MCF 10A (cell line): ENCODE results near the gene GCSH. TPM values are rescaled to one million over a fixed set of nuclear protein-coding genes. Genes with fewer than 3 reads are reported as not detected.

Source experiments
- BruUV-seq: library from RNA; stranded (reverse); fragments of 400-500 nt; replicated peaks from 2 replicates; lab custom pipeline; 2021; lab: Mats Ljungman, UMichigan
- CTCF ChIA-PET: fragments of 300-600 bp; sonication (Branson Sonifier 250); formaldehyde crosslinking; extraction: SDS; loops from one replicate; lab custom pipeline; 2021; ENCODE audit warnings: antibody characterized with exemption, inconsistent platforms; lab: Yijun Ruan, JAX
- POLR2A ChIA-PET: fragments of 300-600, 350-650 bp; sonication (Branson Sonifier 250); formaldehyde crosslinking; extraction: SDS; loops from one replicate; lab custom pipeline; 2020; ENCODE audit warnings: antibody characterized with exemption, inconsistent platforms; lab: Yijun Ruan, JAX
- DNase-seq: peaks from one replicate; pipeline ENCODE4 v3.0.0-alpha.2; 2018; ENCODE audit not compliant: unreplicated experiment
- H3K27ac Mint-ChIP-seq: one replicate; pipeline ENCODE4 v1.8.0; 2022; ENCODE audit warnings: mild to moderate bottlenecking, low read depth, mixed read lengths; ENCODE audit not compliant: unreplicated experiment
- H3K27me3 Mint-ChIP-seq: one replicate; pipeline ENCODE4 v1.8.0; 2022; ENCODE audit warnings: mixed read lengths; ENCODE audit not compliant: insufficient read depth, unreplicated experiment
- H3K36me3 Mint-ChIP-seq: one replicate; pipeline ENCODE4 v1.8.0; 2022; ENCODE audit warnings: mild to moderate bottlenecking, moderate library complexity, mixed read lengths; ENCODE audit not compliant: insufficient read depth, unreplicated experiment
- H3K4me1 Mint-ChIP-seq: one replicate; pipeline ENCODE4 v1.8.0; 2022; ENCODE audit warnings: mixed read lengths; ENCODE audit not compliant: insufficient read depth, unreplicated experiment
- H3K4me3 Mint-ChIP-seq: one replicate; pipeline ENCODE4 v1.8.0; 2022; ENCODE audit warnings: mild to moderate bottlenecking, moderate library complexity, mixed read lengths; ENCODE audit not compliant: unreplicated experiment
- H3K9me3 Mint-ChIP-seq: one replicate; pipeline ENCODE4 v1.8.0; 2022; ENCODE audit warnings: mixed read lengths; ENCODE audit not compliant: unreplicated experiment
- CTCF ChIP-seq: fragments of 200-600 bp; IDR thresholded peaks from one replicate; pipeline ENCODE4 v1.8.0; 2022; ENCODE audit warnings: antibody characterized with exemption, mild to moderate bottlenecking; ENCODE audit not compliant: unreplicated experiment
- intact Hi-C: fragments of 100-400 bp; cut with micrococcal nuclease; formaldehyde crosslinking; loops from 2 replicates; pipeline ENCODE4 v1.14.1; 2022
- total RNA-seq: library from RNA; stranded (reverse); gene quantifications from 2 replicates; pipeline ENCODE4 v1.2.3, GENCODE V29; 2022

Gene GCSH
- total RNA-seq, 1 experiment from 2014 or later: 68.4 TPM

DNA sequence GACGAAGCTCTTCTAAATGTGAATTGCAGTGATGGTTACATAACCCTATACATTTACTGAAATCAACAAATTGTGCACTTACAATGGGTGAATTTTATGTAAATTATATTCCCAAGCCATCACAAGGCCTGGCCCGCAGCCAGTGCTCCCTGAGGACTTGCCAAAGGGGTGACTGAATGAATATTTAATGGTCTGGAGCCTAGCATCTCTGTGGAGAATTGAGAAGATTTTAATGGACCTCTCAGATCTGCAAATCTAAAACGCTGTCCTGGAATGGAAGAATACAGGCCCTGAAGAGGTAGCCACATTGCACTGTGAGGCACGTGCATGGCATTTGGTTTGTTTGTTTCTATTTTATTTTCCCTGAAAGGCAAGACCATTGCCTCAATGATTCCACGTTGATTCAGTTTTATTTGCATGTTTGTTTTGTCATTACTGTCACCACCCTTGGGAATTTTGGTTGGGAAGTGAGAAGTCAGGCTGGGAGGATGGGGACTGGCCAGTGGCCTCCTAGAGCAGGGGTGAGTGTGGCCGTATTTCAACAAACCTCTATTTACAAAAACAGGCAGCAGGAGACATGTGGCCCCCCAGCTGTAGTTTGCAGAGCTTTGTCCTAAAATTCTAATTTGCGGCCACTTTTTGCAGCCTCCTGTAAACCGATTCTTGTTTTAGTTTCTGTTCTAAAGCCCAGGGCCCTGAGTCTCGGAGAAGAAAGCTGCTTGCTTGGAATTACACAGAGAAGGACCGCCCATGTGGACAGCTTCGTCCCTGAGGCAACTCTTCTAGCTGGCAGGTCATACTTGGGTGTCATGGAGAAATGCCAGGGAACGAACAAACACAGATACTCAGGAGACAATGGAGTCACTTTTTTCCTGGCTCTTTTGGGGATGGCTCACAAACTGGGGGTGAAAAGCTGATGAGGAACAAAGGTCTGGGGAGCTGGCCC, 40.5 kb upstream of the GCSH start:
- no peak for DNase-seq
- no peaks in the 10 kb centered on the region for H3K9me3 Mint-ChIP-seq
- no peak overlapping the region for H3K4me3 Mint-ChIP-seq
- no peaks in the 10 kb centered on the region for H3K4me1 Mint-ChIP-seq
- no peaks in the 10 kb centered on the region for H3K36me3 Mint-ChIP-seq
- ChIA-PET CTCF (interaction anchor here (0.5 to 0.6 kb wide), 2 partner anchors 19 to 130 kb away, joined by 3 to 5 read pairs; partner anchors contain the start of gene CENPN), POLR2A (interaction anchor here (1.1 kb wide), 1 partner anchor 16 kb away, joined by 3 read pairs; no protein-coding TSS in a partner anchor)
- no TSS peak for BruUV-seq
- no peaks in the 10 kb centered on the region for H3K27me3 Mint-ChIP-seq
- intact Hi-C loops: no loop called here
- no peak for TF ChIP-seq CTCF
- no peak overlapping the region for H3K27ac Mint-ChIP-seq

DNA sequence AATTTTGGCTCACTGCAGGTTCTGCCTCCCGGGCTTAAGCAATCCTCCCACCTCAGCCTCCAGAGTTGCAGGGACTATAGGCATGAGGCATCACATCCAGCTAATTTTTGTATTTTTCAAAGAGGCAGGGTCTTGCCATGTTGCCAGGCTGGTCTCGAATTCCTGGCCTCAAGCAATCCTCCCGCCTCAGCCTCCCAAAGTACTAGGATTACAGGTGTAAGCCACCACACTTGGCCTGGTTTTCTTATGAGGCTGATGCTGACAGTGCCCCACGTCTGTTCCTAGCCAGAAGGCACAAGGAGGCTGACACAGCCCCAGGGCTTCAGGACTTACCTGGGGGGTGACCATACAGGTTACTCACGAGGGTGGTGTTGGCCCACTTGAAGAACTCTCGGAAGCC, 33.9 kb upstream of the GCSH start:
- ChIA-PET POLR2A (no interaction called here), CTCF (no interaction called here)
- no TSS peak for BruUV-seq
- Mint-ChIP-seq H3K9me3 (no peaks in the 10 kb centered on the region), H3K27me3 (no peaks in the 10 kb centered on the region), H3K4me1 (peaks cover 7% of the 10 kb centered on the region), H3K27ac (no peak overlapping the region), H3K36me3 (no peaks in the 10 kb centered on the region), H3K4me3 (no peak overlapping the region)
- TF ChIP-seq CTCF: no peak
- intact Hi-C loops: no loop called here
- DNase-seq: no peak

- no peaks in the 10 kb centered on the region for H3K9me3 Mint-ChIP-seq
- DNase-seq: no peak
- no peak overlapping the region for H3K27ac Mint-ChIP-seq
- POLR2A ChIA-PET: no interaction called here
- intact Hi-C loops: no loop called here
- no peaks in the 10 kb centered on the region for H3K27me3 Mint-ChIP-seq
- TF ChIP-seq CTCF: no peak
- no TSS peak for BruUV-seq
- H3K4me3 Mint-ChIP-seq: no peak overlapping the region
- H3K4me1 Mint-ChIP-seq: peaks cover 7% of the 10 kb centered on the region
- H3K36me3 Mint-ChIP-seq: no peaks in the 10 kb centered on the region
- CTCF ChIA-PET: no interaction called here
Measured at GRCh38 chr16:81128726-81129524, 32.7 kb upstream of the GCSH start.

GRCh38 chr16:81127051-81127450, 30.9 kb upstream of the GCSH start:
- peak; percentile 67 for DNase-seq
- H3K9me3 Mint-ChIP-seq: no peaks in the 10 kb centered on the region
- H3K4me3 Mint-ChIP-seq: no peak overlapping the region
- no peak overlapping the region for H3K27ac Mint-ChIP-seq
- POLR2A ChIA-PET: no interaction called here
- no peak for TF ChIP-seq CTCF
- CTCF ChIA-PET: interaction anchor here (0.7 to 1.1 kb wide), 2 partner anchors 92 to 133 kb away, joined by 3 read pairs; no protein-coding TSS in a partner anchor
- BruUV-seq: no TSS peak
- no peaks in the 10 kb centered on the region for H3K27me3 Mint-ChIP-seq
- H3K36me3 Mint-ChIP-seq: no peaks in the 10 kb centered on the region
- intact Hi-C loops: no loop called here
- peaks cover 7% of the 10 kb centered on the region for H3K4me1 Mint-ChIP-seq
